HG03196 (cell line): Measurements from ENCODE around the gene IVL.

Experiments used
- ATAC-seq: cut with Tn5 transposase; IDR thresholded peaks from one replicate; pipeline ENCODE4 v1.9.1; 2021; ENCODE audit not compliant: unreplicated experiment

The IVL gene

GRCh38 chr1:152946651-152947256, 38.4 kb downstream of the IVL start, which contains the start of gene SPRR5:
Gene SPRR5, plus strand, starts transcription at chr1:152947206. Its CDS starts 1,349 bp downstream, at chr1:152948555.
- ATAC-seq, result no peak

- no peak for ATAC-seq
These were observed 43.4 kb downstream of the IVL start for GRCh38 chr1:152951711-152952110.

GRCh38 chr1:152953761-152954160, 45.4 kb downstream of the IVL start:
- ATAC-seq, result no peak

GRCh38 chr1:152954436-152954835, 46.1 kb downstream of the IVL start:
- no peak for ATAC-seq

- no peak for ATAC-seq
These were observed 49.2 kb downstream of the IVL start for GRCh38 chr1:152957561-152957960.

GRCh38 chr1:152959273-152959672, 50.9 kb downstream of the IVL start:
- no peak for ATAC-seq

- no peak for ATAC-seq
These were observed 51.6 kb downstream of the IVL start for GRCh38 chr1:152959801-152960451.

GRCh38 chr1:152960452-152961044, 52.2 kb downstream of the IVL start:
- ATAC-seq, result no peak
